ENCODE results near the gene PDZD2.

PDZD2 gene

GRCh38 chr5:31751610-31752009 lies 112.7 kb downstream of the PDZD2 start:
- no peak for TF ChIP-seq EZH2phosphoT487 (IDR thresholded peaks at IDR 0.05; ENCODE audit: low read depth)
- TF ChIP-seq, protein P1, sequence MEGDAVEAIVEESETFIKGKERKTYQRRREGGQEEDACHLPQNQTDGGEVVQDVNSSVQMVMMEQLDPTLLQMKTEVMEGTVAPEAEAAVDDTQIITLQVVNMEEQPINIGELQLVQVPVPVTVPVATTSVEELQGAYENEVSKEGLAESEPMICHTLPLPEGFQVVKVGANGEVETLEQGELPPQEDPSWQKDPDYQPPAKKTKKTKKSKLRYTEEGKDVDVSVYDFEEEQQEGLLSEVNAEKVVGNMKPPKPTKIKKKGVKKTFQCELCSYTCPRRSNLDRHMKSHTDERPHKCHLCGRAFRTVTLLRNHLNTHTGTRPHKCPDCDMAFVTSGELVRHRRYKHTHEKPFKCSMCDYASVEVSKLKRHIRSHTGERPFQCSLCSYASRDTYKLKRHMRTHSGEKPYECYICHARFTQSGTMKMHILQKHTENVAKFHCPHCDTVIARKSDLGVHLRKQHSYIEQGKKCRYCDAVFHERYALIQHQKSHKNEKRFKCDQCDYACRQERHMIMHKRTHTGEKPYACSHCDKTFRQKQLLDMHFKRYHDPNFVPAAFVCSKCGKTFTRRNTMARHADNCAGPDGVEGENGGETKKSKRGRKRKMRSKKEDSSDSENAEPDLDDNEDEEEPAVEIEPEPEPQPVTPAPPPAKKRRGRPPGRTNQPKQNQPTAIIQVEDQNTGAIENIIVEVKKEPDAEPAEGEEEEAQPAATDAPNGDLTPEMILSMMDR (IDR thresholded peaks at IDR 0.05; ENCODE audit: low read depth, low read length), result no peak
- H3K4me3 ChIP-seq (ENCODE audit: low read length), result no peak overlapping the region
- H2AFZ ChIP-seq (ENCODE audit: low read depth, low read length), result no peak overlapping the region
- no peak overlapping the region for H3K9ac ChIP-seq (ENCODE audit: low read length)
- H4K20me1 ChIP-seq (ENCODE audit: insufficient read depth, low read length), result no peaks in the 10 kb centered on the region
- no peak overlapping the region for H3K27ac ChIP-seq (ENCODE audit: low read length)
- no peaks in the 10 kb centered on the region for H3K4me1 ChIP-seq (ENCODE audit: low read length)
- H3K27me3 ChIP-seq (ENCODE audit: low read depth, low read length), result no peaks in the 10 kb centered on the region
- no peaks in the 10 kb centered on the region for H3K36me3 ChIP-seq (replicated peaks; ENCODE audit: low read depth, low read length)
- H3K79me2 ChIP-seq (ENCODE audit: low read length), result no peaks in the 10 kb centered on the region
- no peaks in the 10 kb centered on the region for H3K9me3 ChIP-seq (ENCODE audit: insufficient read depth, low read length)
- H3K4me2 ChIP-seq (ENCODE audit: low read length), result no peak overlapping the region

DNA sequence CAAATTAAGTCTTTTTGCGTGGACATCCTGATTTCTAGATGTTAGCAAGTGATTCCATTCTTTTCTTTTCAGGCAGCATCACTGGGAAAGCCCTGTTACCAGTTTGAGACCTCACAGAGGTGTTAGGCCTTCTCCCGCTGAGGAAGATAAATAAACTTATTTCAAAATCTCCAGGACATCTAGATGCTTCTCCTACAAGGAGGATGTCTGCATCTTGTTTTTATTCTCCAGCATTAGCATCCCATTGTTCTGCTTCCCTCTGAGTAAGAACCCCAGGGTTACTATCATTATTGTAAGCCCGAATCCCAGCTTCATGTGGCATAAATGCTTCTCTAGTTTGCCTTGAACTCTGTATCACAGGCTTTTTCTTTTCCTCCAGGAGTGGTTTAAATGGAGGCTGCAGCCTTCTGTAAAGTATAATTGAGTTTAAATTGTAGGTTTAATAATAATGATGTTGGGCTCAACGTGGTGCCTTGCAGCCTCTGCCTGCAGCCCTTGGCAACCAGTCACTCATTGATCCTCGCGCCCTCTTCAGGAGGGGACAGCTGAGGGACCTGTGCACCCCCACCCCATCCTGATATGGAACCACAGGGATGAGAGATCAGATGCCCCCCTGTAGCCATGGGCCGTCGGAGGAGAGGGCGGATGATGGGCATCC lies 114.9 kb downstream of the PDZD2 start:
- no peaks in the 10 kb centered on the region for H3K36me3 ChIP-seq (replicated peaks; ENCODE audit: low read depth, low read length)
- H3K9ac ChIP-seq (ENCODE audit: low read length), result no peak overlapping the region
- H3K27me3 ChIP-seq (ENCODE audit: low read depth, low read length), result no peaks in the 10 kb centered on the region
- no peak overlapping the region for H3K4me2 ChIP-seq (ENCODE audit: low read length)
- no peak overlapping the region for H3K4me3 ChIP-seq (ENCODE audit: low read length)
- no peak overlapping the region for H2AFZ ChIP-seq (ENCODE audit: low read depth, low read length)
- H3K4me1 ChIP-seq (ENCODE audit: low read length), result no peaks in the 10 kb centered on the region
- no peaks in the 10 kb centered on the region for H3K9me3 ChIP-seq (ENCODE audit: insufficient read depth, low read length)
- H4K20me1 ChIP-seq (ENCODE audit: insufficient read depth, low read length), result no peaks in the 10 kb centered on the region
- H3K27ac ChIP-seq (ENCODE audit: low read length), result no peak overlapping the region
- TF ChIP-seq, protein P1 (IDR thresholded peaks at IDR 0.05; ENCODE audit: low read depth, low read length), result no peak
- no peak for TF ChIP-seq EZH2phosphoT487 (IDR thresholded peaks at IDR 0.05; ENCODE audit: low read depth)
- H3K79me2 ChIP-seq (ENCODE audit: low read length), result no peaks in the 10 kb centered on the region

GRCh38 chr5:31754358-31754704 lies 115.4 kb downstream of the PDZD2 start:
- no peaks in the 10 kb centered on the region for H3K9me3 ChIP-seq (ENCODE audit: insufficient read depth, low read length)
- no peak overlapping the region for H3K4me2 ChIP-seq (ENCODE audit: low read length)
- no peaks in the 10 kb centered on the region for H3K27me3 ChIP-seq (ENCODE audit: low read depth, low read length)
- H3K9ac ChIP-seq (ENCODE audit: low read length), result no peak overlapping the region
- TF ChIP-seq EZH2phosphoT487 (IDR thresholded peaks at IDR 0.05; ENCODE audit: low read depth), result no peak
- TF ChIP-seq, protein P1 (IDR thresholded peaks at IDR 0.05; ENCODE audit: low read depth, low read length), result no peak
- no peaks in the 10 kb centered on the region for H3K79me2 ChIP-seq (ENCODE audit: low read length)
- H3K36me3 ChIP-seq (replicated peaks; ENCODE audit: low read depth, low read length), result no peaks in the 10 kb centered on the region
- H2AFZ ChIP-seq (ENCODE audit: low read depth, low read length), result no peak overlapping the region
- no peaks in the 10 kb centered on the region for H3K4me1 ChIP-seq (ENCODE audit: low read length)
- H3K27ac ChIP-seq (ENCODE audit: low read length), result no peak overlapping the region
- H4K20me1 ChIP-seq (ENCODE audit: insufficient read depth, low read length), result no peaks in the 10 kb centered on the region
- no peak overlapping the region for H3K4me3 ChIP-seq (ENCODE audit: low read length)

- Histone ChIP-seq H3K9me3 (ENCODE audit: insufficient read depth, low read length) (no peaks in the 10 kb centered on the region), H3K27ac (ENCODE audit: low read length) (no peak overlapping the region), H3K79me2 (ENCODE audit: low read length) (no peaks in the 10 kb centered on the region), H2AFZ (ENCODE audit: low read depth, low read length) (no peak overlapping the region), H3K4me2 (ENCODE audit: low read length) (no peak overlapping the region), H3K4me1 (ENCODE audit: low read length) (no peaks in the 10 kb centered on the region), H3K27me3 (ENCODE audit: low read depth, low read length) (no peaks in the 10 kb centered on the region), H3K36me3 (replicated peaks; ENCODE audit: low read depth, low read length) (no peaks in the 10 kb centered on the region), H3K9ac (ENCODE audit: low read length) (no peak overlapping the region), H3K4me3 (ENCODE audit: low read length) (no peak overlapping the region), H4K20me1 (ENCODE audit: insufficient read depth, low read length) (no peaks in the 10 kb centered on the region)
- no peak for TF ChIP-seq EZH2phosphoT487 (IDR thresholded peaks at IDR 0.05; ENCODE audit: low read depth)
- TF ChIP-seq, protein P1 (IDR thresholded peaks at IDR 0.05; ENCODE audit: low read depth, low read length), result no peak
Observed at GRCh38 chr5:31754741-31755675, 116.1 kb downstream of the PDZD2 start.

Data from OCI-LY3 (cell line).